Measurements from ENCODE around the gene NEAT1. TPM values are rescaled to one million over a fixed set of nuclear protein-coding genes. Genes with fewer than 3 reads are reported as not detected.
"Not testable (repeated sequence)": the region's sequence is repeated elsewhere in the genome, so short reads cannot be mapped to it uniquely, and the experiment has no call there.

NEAT1 gene
- total RNA-seq, 6 experiments from 2014 or later = 202 to 1,225 (median 767) TPM

- intact Hi-C loops (cut with DNase I) = loop anchor here in 1 of 2 donors (10.0 kb wide), 1 partner anchor 46 kb away; no protein-coding TSS in a partner anchor
- Histone ChIP-seq H3K27ac (no peak overlapping the region), H3K36me3 (no peaks in the 10 kb centered on the region), H3K9me3 (no peaks in the 10 kb centered on the region), H3K27me3 (no peaks in the 10 kb centered on the region), H3K4me1 (peaks cover 0 to 19% (median 9%) of the 10 kb centered on the region in 4 donors), H3K4me3 (no peak overlapping the region)
- 8% methylated on average over 3 of the region's 3 CpGs for WGBS (ENCODE audit: insufficient coverage, low coverage, low lambda C conversion rate, missing lambda C conversion rate)
- DNase-seq (peak; percentile 72 to 77 (median 75)), ATAC-seq (peak; percentile 59 to 63 (median 63))
- TF ChIP-seq CTCF (IDR thresholded peaks at IDR 0.05) (peak; percentile 47 to 53 (median 47)), POLR2A (IDR thresholded peaks at IDR 0.05) (no peak)
Observed at GRCh38 chr11:65468874-65469333, 46.3 kb downstream of the NEAT1 start.

GRCh38 chr11:65470433-65471049 lies 47.9 kb downstream of the NEAT1 start:
- peak overlapping the region in 1 of 3 donors; percentile 87 for H3K27ac ChIP-seq
- no peak for ATAC-seq
- H3K4me1 ChIP-seq = peaks cover 0 to 19% (median 9%) of the 10 kb centered on the region in 4 donors

GRCh38 chr11:65471447-65471891 lies 48.9 kb downstream of the NEAT1 start:
- H3K9me3 ChIP-seq = no peaks in the 10 kb centered on the region
- no peak for TF ChIP-seq POLR2A (IDR thresholded peaks at IDR 0.05)
- peak; percentile 24 to 54 (median 43) for TF ChIP-seq CTCF (IDR thresholded peaks at IDR 0.05)
- peaks cover 0 to 23% (median 9%) of the 10 kb centered on the region in 4 donors for H3K4me1 ChIP-seq
- intact Hi-C loops (cut with DNase I) = no loop called here
- no peak overlapping the region for H3K4me3 ChIP-seq
- peak overlapping the region; percentile 63 to 87 (median 81) for H3K27ac ChIP-seq
- H3K36me3 ChIP-seq = no peaks in the 10 kb centered on the region
- ATAC-seq (peak; percentile 54 to 77 (median 64)), DNase-seq (peak in 1 of 3 donors; percentile 59)
- no peaks in the 10 kb centered on the region for H3K27me3 ChIP-seq
- WGBS (ENCODE audit: insufficient coverage, low coverage, low lambda C conversion rate, missing lambda C conversion rate) = 36% methylated on average over 2 of the region's 8 CpGs

More at GRCh38 chr11:65470433-65471049, 47.9 kb downstream of the NEAT1 start:
- DNase-seq = no peak
- 80% methylated on average over 6 of the region's 8 CpGs for WGBS (ENCODE audit: insufficient coverage, low coverage, low lambda C conversion rate, missing lambda C conversion rate)
- TF ChIP-seq CTCF (IDR thresholded peaks at IDR 0.05) (no peak), POLR2A (IDR thresholded peaks at IDR 0.05) (no peak)
- H3K27me3 ChIP-seq = no peaks in the 10 kb centered on the region
- H3K9me3 ChIP-seq = no peaks in the 10 kb centered on the region
- intact Hi-C loops (cut with DNase I) = no loop called here
- no peaks in the 10 kb centered on the region for H3K36me3 ChIP-seq
- H3K4me3 ChIP-seq = no peak overlapping the region

- Histone ChIP-seq H3K4me1 (peaks cover 0 to 16% (median 7%) of the 10 kb centered on the region in 4 donors), H3K27ac (peak overlapping the region; percentile 50 to 65 (median 55))
- ATAC-seq; H3K27me3 ChIP-seq; intact Hi-C loops (cut with DNase I); DNase-seq; H3K4me3 ChIP-seq; H3K36me3 ChIP-seq; H3K9me3 ChIP-seq: not testable (repeated sequence)
- WGBS (ENCODE audit: insufficient coverage, low coverage, low lambda C conversion rate, missing lambda C conversion rate) = 82% methylated on average over 11 of the region's 14 CpGs
Observed at GRCh38 chr11:65472588-65473277, 50.1 kb downstream of the NEAT1 start.
